ENCODE data around the gene KCNK1.
"Not testable (repeated sequence)": the region's sequence is repeated elsewhere in the genome, so short reads cannot be mapped to it uniquely, and the experiment has no call there.

Gene KCNK1

GRCh38 chr1:233607252-233608119 is 6.4 kb upstream of the KCNK1 start:
- no peak for DNase-seq (ENCODE audit: low read depth)

GRCh38 chr1:233608988-233609387 is 4.9 kb upstream of the KCNK1 start:
- no peak for DNase-seq (ENCODE audit: low read depth)

GRCh38 chr1:233609926-233610325 is 4.0 kb upstream of the KCNK1 start:
- DNase-seq (ENCODE audit: low read depth): no peak

GRCh38 chr1:233610628-233611027 is 3.3 kb upstream of the KCNK1 start:
- DNase-seq (ENCODE audit: low read depth): no peak

- DNase-seq (ENCODE audit: low read depth): not testable (repeated sequence)
Observed at GRCh38 chr1:233611363-233611762, 2.5 kb upstream of the KCNK1 start.

- DNase-seq (ENCODE audit: low read depth): peak; percentile 68
Observed at GRCh38 chr1:233614173-233614742, 352 bp downstream of the KCNK1 start.

- DNase-seq (ENCODE audit: low read depth): no peak
Observed at GRCh38 chr1:233614743-233615521, 1.0 kb downstream of the KCNK1 start.

- DNase-seq (ENCODE audit: low read depth): no peak
Observed at GRCh38 chr1:233615571-233615970, 1.7 kb downstream of the KCNK1 start.

GRCh38 chr1:233617025-233617424 is 3.1 kb downstream of the KCNK1 start:
- no peak for DNase-seq (ENCODE audit: low read depth)

- DNase-seq (ENCODE audit: low read depth): not testable (repeated sequence)
Observed at GRCh38 chr1:233619414-233619813, 5.5 kb downstream of the KCNK1 start.

- no peak for DNase-seq (ENCODE audit: low read depth)
Observed at GRCh38 chr1:233620065-233620464, 6.2 kb downstream of the KCNK1 start.

GRCh38 chr1:233621923-233622322 is 8.0 kb downstream of the KCNK1 start:
- no peak for DNase-seq (ENCODE audit: low read depth)

GRCh38 chr1:233624289-233624688 is 10.4 kb downstream of the KCNK1 start:
- DNase-seq (ENCODE audit: low read depth): no peak

- DNase-seq (ENCODE audit: low read depth): no peak
Observed at GRCh38 chr1:233625087-233625486, 11.2 kb downstream of the KCNK1 start.

- no peak for DNase-seq (ENCODE audit: low read depth)
Observed at GRCh38 chr1:233625510-233625981, 11.6 kb downstream of the KCNK1 start.

- no peak for DNase-seq (ENCODE audit: low read depth)
Observed at GRCh38 chr1:233627376-233627775, 13.5 kb downstream of the KCNK1 start.

GRCh38 chr1:233627823-233628222 is 13.9 kb downstream of the KCNK1 start:
- no peak for DNase-seq (ENCODE audit: low read depth)

GRCh38 chr1:233629305-233629935 is 15.5 kb downstream of the KCNK1 start:
- DNase-seq (ENCODE audit: low read depth): no peak

GRCh38 chr1:233631810-233632405 is 18.0 kb downstream of the KCNK1 start:
- DNase-seq (ENCODE audit: low read depth): no peak

GRCh38 chr1:233632436-233632835 is 18.5 kb downstream of the KCNK1 start:
- DNase-seq (ENCODE audit: low read depth): no peak

- peak; percentile 86 for DNase-seq (ENCODE audit: low read depth)
Observed at GRCh38 chr1:233635765-233636502, 22.0 kb downstream of the KCNK1 start.
